ENCODE measurements around the gene B9D1.

Gene B9D1

DNA sequence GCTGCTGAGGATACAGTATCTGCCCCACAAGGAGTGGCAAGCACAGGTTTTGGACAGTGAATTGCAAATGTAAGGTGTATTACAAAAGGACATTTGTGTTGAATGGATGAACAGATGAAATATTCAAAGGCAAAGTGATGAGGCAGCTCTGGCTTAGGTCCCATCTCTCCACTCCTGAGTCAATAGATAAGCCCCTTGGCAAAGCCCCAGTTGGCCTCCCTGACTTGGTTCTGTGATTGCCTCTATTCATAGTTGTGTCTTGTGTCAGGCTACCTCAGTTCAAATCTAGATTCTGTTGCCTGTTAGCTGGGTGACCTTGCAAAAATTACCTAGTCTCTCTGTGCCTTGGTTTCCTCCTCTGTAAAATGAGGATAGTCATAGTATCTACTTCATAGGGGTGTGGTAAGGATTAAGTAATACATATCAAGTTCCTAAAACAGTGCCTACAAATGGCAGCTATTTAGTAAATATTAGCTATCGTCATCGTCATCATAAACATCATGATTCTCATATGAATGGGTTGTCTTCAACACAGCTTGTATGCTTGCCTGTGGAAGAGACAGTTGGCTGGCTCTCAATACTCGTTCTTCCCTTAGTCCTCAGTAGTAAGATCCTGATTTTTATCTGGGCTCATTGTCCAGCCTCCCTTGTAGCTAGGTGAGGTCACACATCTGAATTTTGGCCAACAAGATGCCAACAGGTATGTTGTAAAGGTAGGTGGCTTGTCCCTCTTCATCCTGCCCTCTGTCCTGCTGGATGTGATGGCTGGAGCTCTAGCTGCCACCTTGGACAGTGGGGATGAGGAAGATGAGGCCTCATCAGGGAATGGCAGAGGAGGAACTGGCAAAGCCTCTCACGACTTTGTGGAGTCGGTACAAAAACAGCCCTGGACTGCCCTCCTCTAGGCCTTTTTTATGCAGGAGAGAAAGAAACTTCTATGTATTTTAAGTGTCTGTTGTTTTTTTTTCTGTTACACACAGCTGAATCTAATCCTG is 26.6 kb upstream of the B9D1 start:
- no peak for DNase-seq

DNA sequence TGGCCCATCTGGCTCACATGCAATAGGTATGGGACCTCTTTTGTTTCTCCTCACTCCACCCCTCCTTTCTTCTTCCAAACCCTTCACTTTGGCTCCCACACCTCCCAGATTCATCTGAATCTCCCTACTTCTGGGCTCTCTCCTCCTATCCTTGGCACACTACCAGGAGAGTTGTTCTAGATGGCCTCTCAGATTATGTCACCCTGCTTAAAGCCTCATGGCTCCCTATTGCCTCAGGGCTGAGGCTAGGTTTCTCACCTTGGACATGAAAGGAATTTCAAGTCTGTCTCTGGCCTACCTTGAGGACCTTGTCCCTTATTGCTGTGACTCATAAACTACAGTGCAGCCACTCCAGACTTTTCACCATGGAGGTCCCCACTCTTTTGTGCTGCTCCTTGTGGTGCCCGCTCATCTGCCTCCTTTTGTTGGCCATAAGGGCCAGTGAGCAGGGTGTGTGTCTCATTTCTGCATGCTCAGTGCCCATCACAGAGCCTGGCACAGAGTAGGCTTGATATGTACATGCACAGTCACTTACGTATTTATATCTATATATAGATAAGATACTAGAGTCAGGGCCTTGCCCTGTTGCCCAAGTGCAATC is 25.5 kb upstream of the B9D1 start:
- no peak for DNase-seq

DNA sequence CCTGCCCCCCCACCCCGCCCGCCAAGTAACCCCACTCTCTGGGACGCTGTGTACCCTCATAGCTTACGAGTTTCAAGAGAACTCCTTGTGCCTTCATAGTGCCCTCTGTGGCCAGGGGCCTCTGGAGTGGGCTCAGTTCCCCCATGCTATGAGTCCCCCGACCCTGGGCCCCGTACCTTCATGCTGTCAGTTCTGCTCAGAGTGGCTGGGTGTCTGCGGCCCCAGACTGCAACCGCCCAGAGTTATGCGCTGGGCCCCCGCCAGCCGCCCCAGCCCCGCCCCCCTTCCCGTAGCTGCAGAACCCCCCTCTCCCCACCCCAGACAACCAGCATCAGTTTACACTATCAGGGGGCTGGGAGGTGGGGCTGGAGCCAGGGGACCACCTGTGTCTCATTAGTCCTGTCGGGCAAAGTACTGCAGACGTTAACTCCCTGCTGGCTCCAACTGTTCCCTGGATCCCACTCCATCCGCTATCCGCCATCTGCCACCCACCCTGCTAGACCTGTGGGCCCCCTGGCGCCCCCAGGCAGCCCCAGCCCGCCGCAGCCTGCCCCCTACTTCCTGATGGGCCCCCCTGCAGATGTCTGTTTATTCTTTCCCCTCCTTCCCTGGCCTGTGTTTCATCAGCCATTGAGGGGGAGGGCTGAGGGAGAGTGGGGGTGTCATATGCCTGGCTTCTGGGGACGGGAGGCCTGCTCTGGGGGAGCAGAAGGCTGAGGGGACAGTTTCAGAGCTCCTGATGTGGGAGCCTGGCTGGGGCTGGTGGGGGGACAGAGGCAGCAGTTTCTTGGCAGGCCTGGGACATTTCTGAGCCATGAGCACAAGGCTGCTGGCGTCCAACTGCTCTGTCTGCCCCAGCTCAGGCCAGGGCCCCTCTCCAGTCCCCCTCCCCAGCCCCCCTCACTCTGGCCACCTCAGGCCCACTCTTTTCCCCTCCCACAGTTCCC is 24.7 kb upstream of the B9D1 start, which contains the start of gene MFAP4:
MFAP4 (minus strand) TSS at position 217 of the 947 bp plus-strand sequence; CDS start at position 182, 35 bp downstream.
- peak; percentile 94 for DNase-seq

DNA sequence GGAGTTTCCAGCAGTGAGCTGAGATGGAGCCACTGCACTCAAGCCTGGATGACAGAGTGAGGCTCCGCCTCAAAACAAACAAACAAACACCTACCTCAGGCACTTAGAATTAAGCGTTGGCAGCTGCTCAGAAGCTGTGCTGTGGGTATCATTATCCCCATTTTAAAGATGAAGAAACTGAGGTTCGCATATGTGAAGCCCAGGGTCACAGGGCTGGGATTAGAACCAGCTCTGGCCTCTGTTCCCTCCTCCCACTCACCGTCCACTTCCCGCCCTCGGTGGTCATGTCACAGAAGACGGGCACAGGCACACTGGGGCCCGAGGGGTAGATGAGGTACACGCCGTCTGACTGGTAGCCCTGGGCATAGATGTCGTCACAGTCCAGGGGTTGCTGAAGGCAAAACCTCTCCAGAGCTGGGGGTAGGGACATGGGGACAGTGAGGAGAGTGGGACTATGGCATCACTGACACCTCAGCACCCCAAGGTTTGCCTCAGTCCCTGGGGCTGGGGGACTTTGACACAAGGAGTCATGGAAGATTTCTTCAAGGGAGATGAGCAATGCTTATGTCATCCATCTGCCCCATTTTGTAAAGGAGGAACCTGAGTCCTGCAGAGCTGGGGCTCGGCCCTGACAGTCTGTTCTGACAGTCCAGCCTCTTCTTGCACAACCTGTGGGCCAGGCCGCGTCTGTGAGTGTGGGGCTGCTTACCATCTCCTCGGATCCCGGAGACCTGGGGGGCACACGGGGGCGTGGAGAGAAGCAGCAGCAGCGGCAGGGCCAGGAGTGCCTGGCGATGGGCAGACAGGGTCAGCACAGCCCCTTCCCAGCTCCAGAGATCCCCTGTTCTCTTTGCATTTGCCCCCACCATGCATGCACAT is 23.8 kb upstream of the B9D1 start:
- peak; percentile 53 for DNase-seq

DNA sequence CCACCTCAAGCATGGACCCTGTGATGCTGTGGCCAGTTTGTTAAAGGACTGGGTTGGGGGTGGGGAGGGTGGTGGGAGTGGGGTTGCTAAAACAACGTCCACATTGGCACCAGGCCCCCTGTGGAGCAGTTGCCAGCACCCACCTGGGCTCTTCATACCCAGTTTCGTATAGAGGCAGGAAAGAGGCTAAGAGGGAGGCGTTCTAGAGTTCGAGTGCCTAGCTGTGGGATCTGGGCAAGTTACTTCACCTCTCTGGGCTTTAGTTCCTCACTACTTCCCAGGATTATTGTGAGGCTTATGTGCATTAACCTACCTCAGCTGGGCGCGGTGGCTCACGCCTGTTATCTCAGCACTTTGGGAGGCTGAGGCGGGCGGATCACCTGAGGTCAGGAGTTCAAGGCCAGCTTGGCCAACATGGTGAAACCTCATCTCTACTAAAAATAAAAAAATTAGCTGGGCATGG is 23.0 kb upstream of the B9D1 start:
- DNase-seq, result no peak

DNA sequence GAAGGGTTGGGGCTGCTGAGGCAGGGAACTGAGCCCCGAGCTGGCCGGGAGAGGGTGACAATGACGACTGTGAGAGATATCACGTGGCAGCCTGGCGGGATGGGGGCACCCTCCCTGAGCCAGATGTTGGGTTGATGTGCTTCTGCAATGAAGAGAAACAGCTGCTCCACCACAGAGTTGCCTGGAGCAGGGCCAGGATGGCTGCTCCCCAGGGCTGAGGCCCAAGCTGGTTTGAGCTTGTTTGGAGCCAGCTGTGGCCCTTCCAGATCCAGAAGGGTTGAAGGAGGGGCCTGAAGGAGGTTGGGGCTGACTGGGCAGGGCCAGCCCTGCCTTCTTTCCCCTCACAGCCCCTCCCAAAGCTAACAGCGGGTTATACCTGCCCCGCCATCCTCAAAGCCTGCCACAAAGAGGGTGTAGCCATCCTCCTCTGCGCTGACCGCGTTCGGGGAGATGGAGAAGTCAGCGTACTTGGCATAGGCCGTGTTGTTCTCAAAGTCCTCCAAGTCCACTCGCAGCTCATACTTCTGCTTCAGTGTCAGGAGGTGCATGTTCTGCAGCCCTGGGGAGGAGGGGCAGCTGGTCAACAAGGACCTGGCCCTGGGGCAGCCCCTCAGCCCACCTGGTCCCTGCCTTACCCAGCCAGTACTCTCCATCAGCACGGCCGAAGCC is 22.3 kb upstream of the B9D1 start:
- peak; percentile 84 for DNase-seq

DNA sequence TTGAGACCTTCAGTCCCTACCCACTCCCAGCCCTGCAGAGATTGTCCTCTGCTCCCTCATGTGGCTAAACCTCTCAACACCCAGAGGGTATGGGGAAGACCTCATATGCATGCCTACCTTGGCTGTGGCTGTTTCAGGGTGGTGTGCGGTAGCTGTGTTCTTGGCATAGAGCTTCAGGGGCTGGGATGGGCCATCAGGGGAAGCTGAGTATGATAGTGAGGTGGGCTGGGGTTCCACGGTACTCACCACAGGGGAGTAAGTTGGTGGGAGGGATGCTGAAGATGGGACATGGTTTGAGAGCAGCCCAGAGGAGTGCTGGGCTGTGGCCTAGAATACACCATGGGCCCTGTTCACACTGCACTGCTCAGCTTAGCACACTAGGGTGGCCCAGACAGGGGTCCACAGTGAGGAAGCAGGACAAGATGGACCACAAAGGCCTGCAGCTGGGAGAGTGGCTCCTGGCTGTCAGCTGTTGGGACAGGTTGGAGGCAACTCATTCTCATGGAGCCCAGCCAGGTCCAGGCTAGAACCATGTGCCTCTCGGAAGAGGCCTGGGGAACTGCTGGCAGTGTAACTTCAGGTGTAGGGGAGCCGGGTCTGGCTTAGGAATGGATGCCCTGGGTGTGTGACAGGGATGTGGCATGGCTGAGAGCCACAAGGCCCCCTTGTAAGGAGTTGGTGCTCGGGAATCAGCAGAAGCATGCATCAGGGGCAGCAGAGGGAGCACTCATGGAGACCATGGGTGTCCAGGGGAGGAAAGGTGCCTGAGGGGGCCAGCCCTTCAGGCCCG is 21.4 kb upstream of the B9D1 start:
- no peak for DNase-seq

DNA sequence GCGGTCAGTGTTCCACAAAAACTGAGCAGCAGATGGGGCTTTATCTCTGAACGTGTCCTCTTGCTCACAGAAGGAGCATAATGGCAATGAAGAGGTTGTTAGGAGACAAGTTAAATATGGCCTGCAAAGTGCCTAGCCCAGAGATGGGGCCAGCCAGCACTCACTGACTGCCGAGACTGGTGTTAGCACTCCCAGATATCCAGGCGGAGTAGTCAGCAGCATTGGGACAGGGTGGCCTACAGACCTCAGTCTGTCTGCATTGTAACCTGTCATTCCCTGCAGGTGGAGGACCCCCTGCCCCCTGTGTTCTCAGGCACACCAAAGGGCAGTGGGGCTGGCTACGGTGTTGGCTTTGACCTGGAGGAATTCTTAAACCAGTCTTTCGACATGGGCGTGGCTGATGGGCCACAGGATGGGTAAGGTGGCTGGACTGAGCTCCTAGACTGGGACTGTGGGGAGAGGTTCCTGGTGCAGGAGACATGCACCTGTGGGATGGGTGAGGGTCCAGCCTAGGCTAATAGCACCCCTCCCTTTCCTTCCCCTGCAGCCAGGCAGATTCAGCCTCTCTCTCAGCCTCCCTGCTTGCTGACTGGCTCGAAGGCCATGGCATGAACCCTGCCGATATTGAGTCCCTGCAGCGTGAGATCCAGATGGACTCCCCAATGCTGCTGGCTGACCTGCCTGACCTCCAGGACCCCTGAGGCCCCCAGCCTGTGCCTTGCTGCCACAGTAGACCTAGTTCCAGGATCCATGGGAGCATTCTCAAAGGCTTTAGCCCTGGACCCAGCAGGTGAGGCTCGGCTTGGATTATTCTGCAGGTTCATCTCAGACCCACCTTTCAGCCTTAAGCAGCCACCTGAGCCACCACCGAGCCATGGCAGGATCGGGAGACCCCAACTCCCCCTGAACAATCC is 20.3 kb upstream of the B9D1 start:
- no peak for DNase-seq

DNA sequence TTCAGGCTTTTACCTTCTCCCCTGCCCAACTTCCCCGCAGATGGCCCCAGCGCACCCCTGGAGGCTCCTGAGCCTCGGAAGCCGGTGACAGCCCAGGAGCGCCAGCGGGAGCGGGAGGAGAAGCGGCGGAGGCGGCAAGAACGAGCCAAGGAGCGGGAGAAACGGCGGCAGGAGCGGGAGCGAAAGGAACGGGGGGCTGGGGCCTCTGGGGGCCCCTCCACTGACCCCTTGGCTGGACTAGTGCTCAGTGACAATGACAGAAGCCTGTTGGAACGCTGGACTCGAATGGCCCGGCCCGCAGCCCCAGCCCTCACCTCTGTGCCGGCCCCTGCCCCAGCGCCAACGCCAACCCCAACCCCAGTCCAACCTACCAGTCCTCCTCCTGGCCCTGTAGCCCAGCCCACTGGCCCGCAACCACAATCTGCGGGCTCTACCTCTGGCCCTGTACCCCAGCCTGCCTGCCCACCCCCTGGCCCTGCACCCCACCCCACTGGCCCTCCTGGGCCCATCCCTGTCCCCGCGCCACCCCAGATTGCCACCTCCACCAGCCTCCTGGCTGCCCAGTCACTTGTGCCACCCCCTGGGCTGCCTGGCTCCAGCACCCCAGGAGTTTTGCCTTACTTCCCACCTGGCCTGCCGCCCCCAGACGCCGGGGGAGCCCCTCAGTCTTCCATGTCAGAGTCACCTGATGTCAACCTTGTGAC is 19.4 kb upstream of the B9D1 start:
- no peak for DNase-seq

DNA sequence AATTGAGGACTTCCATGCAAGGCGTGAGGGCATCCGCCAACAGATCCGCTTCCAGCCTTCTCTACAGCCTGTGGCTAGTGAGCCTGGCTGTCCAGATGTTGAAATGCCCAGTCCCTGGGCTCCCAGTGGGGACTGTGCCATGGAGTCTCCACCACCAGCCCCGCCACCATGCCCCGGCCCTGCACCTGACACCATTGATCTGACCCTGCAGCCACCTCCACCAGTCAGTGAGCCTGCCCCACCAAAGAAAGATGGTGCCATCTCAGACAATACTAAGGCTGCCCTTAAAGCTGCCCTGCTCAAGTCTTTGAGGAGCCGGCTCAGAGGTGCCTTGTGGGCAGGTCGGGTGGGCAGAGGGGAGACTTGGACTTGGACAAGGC is 18.8 kb upstream of the B9D1 start:
- no peak for DNase-seq

DNA sequence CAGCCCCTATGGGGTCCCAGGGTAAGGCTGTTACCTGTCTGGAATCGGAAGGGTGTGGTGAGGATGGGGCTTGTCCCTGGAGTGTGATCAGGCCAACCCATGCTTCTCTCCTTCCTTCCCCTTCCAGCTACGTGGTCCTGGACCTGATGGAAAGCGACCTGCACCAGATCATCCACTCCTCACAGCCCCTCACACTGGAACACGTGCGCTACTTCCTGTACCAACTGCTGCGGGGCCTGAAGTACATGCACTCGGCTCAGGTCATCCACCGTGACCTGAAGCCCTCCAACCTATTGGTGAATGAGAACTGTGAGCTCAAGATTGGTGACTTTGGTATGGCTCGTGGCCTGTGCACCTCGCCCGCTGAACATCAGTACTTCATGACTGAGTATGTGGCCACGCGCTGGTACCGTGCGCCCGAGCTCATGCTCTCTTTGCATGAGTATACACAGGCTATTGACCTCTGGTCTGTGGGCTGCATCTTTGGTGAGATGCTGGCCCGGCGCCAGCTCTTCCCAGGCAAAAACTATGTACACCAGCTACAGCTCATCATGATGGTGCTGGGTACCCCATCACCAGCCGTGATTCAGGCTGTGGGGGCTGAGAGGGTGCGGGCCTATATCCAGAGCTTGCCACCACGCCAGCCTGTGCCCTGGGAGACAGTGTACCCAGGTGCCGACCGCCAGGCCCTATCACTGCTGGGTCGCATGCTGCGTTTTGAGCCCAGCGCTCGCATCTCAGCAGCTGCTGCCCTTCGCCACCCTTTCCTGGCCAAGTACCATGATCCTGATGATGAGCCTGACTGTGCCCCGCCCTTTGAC is 18.2 kb upstream of the B9D1 start:
- DNase-seq, result no peak

DNA sequence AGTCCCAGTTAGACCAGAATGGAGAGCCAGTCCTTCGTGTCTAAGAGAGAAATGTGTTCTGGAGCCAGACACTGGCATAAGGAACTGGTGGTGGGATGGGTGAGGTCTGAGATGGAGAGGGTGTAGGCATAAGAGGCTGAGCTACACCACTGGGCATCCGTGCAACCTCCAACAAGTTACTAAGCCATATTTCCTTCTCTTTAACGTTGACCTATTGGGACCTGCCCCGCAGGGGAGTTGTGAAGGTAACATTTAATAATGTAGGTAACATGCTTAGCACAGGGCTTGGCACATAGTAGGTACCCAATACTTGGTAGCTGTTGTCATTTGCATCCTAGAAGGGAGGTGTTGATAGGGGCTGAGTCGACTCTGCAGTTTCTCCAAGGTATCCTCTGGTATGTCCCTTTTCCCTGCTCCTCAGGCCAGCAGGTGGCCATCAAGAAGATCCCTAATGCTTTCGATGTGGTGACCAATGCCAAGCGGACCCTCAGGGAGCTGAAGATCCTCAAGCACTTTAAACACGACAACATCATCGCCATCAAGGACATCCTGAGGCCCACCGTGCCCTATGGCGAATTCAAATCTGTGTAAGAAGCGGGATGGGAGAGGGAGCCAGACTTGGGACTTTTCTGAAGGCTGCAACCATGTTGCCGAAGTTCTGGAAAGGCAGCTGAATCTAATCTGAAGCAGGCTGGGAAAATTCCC is 17.0 kb upstream of the B9D1 start:
- DNase-seq, result no peak

DNA sequence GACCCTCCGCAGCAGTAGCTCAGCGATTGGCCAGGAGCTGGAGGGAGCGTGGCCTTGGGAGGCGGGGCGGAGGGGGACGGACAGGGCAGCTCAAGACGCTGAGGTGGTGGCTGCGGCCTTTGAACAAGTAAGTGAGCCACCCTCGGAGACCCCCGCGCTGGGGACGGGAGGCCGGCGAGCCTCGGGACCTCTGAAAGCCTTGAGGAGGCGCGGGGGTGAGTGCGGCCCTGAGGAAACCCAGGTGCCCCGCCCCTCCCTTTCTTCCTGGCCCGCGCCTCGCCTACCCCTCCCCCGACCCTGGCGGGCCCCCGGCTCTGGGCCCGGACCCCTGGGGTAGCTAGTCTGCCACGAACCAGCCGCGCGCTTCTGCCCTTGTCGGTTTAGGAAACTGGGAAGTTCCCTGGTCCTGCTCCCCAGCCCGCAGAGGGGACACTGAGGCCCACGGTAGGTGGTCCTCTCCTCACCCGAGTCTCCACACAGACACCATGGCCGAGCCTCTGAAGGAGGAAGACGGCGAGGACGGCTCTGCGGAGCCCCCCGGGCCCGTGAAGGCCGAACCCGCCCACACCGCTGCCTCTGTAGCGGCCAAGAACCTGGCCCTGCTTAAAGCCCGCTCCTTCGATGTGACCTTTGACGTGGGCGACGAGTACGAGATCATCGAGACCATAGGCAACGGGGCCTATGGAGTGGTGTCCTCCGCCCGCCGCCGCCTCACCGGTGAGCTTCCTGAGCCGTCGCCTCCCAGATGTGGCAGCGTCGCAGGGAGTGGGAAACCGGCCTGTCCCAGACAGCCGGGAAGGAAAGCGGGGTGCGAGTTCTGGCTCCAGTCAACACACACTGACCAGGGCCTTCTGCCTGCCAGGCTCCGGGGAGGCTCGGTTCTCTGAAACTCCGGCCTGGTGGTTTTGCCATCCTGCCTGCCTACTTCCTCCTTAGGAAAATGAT is 16.2 kb upstream of the B9D1 start, which contains the start of gene MAPK7:
MAPK7 (plus strand) TSS at position 83 of the 945 bp plus-strand sequence; CDS start at position 486, 403 bp downstream.
- DNase-seq, result no peak

DNA sequence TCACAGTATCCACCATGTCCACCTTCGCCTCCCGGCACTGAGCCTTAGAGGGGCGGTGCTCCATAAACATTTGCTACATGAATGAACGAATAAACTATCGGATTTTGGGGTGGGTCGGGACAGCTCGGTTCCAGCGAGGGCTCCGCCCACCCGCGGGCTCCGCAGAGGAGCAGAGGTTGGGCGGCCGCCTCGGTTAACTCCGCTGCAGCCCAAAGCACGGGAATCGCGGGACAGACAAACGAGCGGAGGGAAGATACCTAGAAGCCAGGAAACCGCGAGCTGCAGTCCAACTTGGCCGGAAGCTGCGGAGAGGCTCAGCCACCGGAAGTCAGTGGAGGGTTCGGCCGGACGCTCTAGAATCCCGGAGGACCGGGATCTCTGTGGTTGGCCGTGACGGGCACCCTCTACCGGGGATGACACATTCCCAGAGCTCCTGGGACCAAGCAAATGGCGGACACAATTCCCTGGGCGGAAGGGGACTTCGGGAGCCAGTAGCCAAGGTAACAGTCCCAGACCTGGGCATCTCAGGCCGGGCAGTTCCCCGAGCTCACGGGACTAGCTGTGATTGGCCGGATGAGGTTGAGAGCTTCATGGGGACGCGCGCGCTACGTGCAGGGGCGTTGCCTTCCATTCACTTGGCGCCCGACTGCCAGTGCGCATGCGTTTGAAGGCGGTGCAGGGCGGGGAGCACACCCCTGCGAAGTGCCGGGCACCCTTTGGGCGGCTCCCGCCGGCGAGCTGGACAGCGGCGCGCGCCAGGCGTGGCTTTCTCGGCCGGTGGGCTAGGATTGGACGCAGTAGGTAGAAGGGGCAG is 15.3 kb upstream of the B9D1 start:
- DNase-seq, result peak; percentile 99

DNA sequence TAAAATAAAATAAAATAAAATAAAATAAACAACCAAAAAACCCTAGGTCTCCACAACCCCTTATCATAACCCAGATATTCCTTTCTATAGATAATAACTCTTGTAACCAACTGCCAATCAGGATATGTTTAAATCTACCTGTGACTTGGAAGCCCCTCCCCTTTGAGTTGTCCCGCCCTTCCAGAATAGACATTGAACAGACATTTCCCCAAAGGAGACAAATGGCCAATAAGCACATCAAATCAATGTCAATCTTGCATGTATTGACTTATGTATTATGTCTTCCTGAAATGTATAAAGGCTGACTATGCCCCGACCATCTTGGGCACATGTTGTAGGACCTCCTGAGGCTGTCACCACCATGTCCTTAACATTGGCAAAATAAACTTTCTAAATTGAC is 14.3 kb upstream of the B9D1 start:
- DNase-seq, result peak; percentile 26

All from eye (tissue), 1 donor.